Astrocyte of the spinal cord (primary cell): ENCODE data around the gene CREB5.

Experiments
- DNase-seq: peaks from one replicate; pipeline ENCODE4 v3.0.0; 2011; ENCODE audit warnings: low read depth, low spot score
- H3K4me3 ChIP-seq: 2 replicates; pipeline ENCODE4 v1.5.1; 2011; ENCODE audit warnings: low read depth, mild to moderate bottlenecking, low read length, moderate library complexity
- in situ Hi-C: cut with HindIII; loops from 2 replicates; pipeline ENCODE4 v1.10.0; 2017; ENCODE audit warnings: low sequenced_read_pairs
- TF ChIP-seq, protein P1 (sequence below): IDR thresholded peaks from 2 replicates; pipeline ENCODE4 v1.5.1; 2012; ENCODE audit warnings: low read depth, mild to moderate bottlenecking, low read length, inconsistent platforms

Gene CREB5

GRCh38 chr7:28702171-28702570, 289.9 kb downstream of the CREB5 start:
- TF ChIP-seq, protein P1, sequence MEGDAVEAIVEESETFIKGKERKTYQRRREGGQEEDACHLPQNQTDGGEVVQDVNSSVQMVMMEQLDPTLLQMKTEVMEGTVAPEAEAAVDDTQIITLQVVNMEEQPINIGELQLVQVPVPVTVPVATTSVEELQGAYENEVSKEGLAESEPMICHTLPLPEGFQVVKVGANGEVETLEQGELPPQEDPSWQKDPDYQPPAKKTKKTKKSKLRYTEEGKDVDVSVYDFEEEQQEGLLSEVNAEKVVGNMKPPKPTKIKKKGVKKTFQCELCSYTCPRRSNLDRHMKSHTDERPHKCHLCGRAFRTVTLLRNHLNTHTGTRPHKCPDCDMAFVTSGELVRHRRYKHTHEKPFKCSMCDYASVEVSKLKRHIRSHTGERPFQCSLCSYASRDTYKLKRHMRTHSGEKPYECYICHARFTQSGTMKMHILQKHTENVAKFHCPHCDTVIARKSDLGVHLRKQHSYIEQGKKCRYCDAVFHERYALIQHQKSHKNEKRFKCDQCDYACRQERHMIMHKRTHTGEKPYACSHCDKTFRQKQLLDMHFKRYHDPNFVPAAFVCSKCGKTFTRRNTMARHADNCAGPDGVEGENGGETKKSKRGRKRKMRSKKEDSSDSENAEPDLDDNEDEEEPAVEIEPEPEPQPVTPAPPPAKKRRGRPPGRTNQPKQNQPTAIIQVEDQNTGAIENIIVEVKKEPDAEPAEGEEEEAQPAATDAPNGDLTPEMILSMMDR: no peak
- DNase-seq: no peak
- no peak overlapping the region for H3K4me3 ChIP-seq
- in situ Hi-C loops: no loop called here

DNA sequence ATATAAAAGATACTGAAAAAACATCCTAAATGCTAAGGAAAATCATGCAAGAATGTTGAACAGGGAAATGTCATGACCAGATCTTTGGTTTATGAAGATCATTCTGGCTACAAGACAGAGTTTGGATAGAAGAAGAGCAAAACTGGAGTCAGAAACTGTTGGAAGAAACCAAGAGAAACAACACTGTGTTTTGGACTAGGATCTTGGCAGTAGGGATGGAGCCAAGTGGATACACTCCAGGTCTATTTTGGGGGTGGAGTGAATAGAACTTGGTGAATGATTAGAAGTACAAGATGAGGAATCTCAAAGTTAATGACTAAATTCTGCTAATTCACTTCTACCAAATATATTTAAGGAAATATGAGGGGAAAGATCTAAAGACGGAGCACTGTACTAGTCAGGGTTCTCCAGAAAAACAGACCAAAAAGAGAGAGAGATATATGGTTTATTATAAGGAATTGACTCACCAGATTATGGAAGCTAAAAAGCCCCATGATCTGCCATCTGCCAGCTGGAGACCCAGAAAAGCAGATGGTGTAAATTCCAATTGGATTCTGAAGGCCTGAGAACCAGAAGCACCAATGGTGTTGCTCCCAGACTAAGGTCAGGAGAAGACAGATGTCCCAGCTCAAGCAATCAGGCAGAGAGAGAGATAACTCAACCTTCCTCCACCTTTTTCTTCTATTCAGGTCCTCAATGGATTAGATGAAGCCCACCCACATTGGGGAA, 290.9 kb downstream of the CREB5 start:
- TF ChIP-seq, protein P1: no peak
- in situ Hi-C loops: no loop called here
- H3K4me3 ChIP-seq: no peak overlapping the region

GRCh38 chr7:28704706-28705105, 292.4 kb downstream of the CREB5 start:
- no peak overlapping the region for H3K4me3 ChIP-seq
- DNase-seq: no peak
- in situ Hi-C loops: no loop called here
- TF ChIP-seq, protein P1: no peak

More for the DNA sequence above, 290.9 kb downstream of the CREB5 start:
- no peak for DNase-seq

DNA sequence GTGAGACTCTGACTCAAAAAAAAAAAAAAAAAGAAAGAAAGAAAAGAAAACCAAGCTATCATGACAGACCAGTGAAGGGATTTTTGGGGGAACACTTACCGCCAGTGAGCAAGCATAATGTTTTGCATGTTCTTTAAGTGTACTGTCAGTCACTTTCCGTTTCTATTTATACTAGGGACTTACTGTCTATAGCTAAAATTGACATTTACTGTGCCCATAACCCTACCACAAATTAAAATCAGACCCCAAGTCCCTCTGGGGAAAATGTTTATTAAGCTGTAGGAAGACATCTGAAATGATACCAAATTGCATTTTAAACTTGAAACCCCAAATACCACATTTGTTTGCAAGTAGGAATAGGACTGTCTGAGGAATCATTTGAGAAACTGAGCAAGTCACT, 293.0 kb downstream of the CREB5 start:
- in situ Hi-C loops: no loop called here
- no peak overlapping the region for H3K4me3 ChIP-seq
- TF ChIP-seq, protein P1: no peak
- no peak for DNase-seq

DNA sequence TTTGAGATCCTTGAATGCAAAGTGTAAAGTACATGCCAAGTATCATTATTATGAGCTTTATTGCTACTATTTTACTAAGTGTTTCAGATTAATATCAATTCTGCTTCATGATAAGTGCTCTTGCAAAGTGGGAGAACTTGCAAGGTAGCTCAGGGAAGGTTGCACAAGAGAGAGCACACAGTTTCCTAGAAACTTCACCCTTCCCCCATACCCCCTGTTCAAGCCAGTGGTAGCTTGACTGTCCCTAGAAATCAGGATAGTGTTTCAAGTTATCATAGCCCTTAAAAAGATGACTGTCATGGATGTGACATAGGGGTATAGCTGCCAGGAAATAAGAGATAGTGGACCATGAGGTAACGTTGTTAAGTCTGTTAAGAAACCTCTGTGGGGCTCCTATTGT, 294.3 kb downstream of the CREB5 start:
- TF ChIP-seq, protein P1: no peak
- no peak overlapping the region for H3K4me3 ChIP-seq
- in situ Hi-C loops: no loop called here
- no peak for DNase-seq

GRCh38 chr7:28707291-28707690, 295.0 kb downstream of the CREB5 start:
- H3K4me3 ChIP-seq: no peak overlapping the region
- DNase-seq: no peak
- in situ Hi-C loops: no loop called here
- TF ChIP-seq, protein P1: no peak
